IgD-negative memory B cell (primary cell): ENCODE data around the gene TCF4. TPM values are rescaled to one million over a fixed set of nuclear protein-coding genes. Genes with fewer than 3 reads are reported as not detected.

Experiments
- H3K27ac Mint-ChIP-seq, 3 donors: one replicate each; pipeline ENCODE4 v1.8.0; 2020 to 2022; ENCODE audit warnings: mild to moderate bottlenecking in 3 of 3, mixed read lengths in 3 of 3, moderate library complexity in 1 of 3
- H3K27me3 Mint-ChIP-seq: one replicate; pipeline ENCODE4 v1.8.0; 2021; ENCODE audit warnings: mixed read lengths
- H3K36me3 Mint-ChIP-seq: one replicate; pipeline ENCODE4 v1.8.0; 2020; ENCODE audit warnings: mild to moderate bottlenecking, mixed read lengths
- H3K4me1 Mint-ChIP-seq, 3 donors: one replicate each; pipeline ENCODE4 v1.8.0; 2020 to 2022; ENCODE audit warnings: mixed read lengths in 3 of 3, mild to moderate bottlenecking in 1 of 3
- H3K4me3 Mint-ChIP-seq, 4 donors: one replicate each; pipeline ENCODE4 v1.8.0; 2020 to 2022; ENCODE audit warnings: mild to moderate bottlenecking in 4 of 4, mixed read lengths in 4 of 4, moderate library complexity in 3 of 4
- H3K9me3 Mint-ChIP-seq, 3 donors: one replicate each; pipeline ENCODE4 v1.8.0; 2020 to 2021; ENCODE audit warnings: mixed read lengths in 3 of 3, mild to moderate bottlenecking in 1 of 3
- polyA plus RNA-seq: library from polyadenylated mRNA; unstranded; fragments of 300-500 nt; fragmentation: Illumina TruSeq; gene quantifications from one replicate; pipeline ENCODE4 v1.2.3, GENCODE V29; 2021

The TCF4 gene
- polyA plus RNA-seq, 1 donor from 2014 or later, result 256 TPM

GRCh38 chr18:55324166-55324565, 263.8 kb downstream of the TCF4 start:
- peaks cover 0 to 1% (median 0%) of the 10 kb centered on the region in 3 donors for H3K9me3 Mint-ChIP-seq
- H3K4me1 Mint-ChIP-seq, result peaks cover 38 to 60% (median 41%) of the 10 kb centered on the region in 3 donors
- H3K4me3 Mint-ChIP-seq, result peak overlapping the region in 3 of 4 donors; percentile 3 to 99 (median 63)
- peaks cover 2% of the 10 kb centered on the region for H3K36me3 Mint-ChIP-seq
- H3K27me3 Mint-ChIP-seq, result no peaks in the 10 kb centered on the region
- H3K27ac Mint-ChIP-seq, result peak overlapping the region; percentile 54 to 90 (median 64)

GRCh38 chr18:55323051-55323994, 264.7 kb downstream of the TCF4 start:
- Mint-ChIP-seq H3K36me3 (peaks cover under 1% of the 10 kb centered on the region), H3K27ac (peak overlapping the region; percentile 80 to 97 (median 90)), H3K27me3 (no peaks in the 10 kb centered on the region), H3K4me3 (peak overlapping the region; percentile 92 to 99 (median 98)), H3K4me1 (peaks cover 38 to 62% (median 38%) of the 10 kb centered on the region in 3 donors), H3K9me3 (peaks cover 0 to 1% (median 0%) of the 10 kb centered on the region in 3 donors)

DNA sequence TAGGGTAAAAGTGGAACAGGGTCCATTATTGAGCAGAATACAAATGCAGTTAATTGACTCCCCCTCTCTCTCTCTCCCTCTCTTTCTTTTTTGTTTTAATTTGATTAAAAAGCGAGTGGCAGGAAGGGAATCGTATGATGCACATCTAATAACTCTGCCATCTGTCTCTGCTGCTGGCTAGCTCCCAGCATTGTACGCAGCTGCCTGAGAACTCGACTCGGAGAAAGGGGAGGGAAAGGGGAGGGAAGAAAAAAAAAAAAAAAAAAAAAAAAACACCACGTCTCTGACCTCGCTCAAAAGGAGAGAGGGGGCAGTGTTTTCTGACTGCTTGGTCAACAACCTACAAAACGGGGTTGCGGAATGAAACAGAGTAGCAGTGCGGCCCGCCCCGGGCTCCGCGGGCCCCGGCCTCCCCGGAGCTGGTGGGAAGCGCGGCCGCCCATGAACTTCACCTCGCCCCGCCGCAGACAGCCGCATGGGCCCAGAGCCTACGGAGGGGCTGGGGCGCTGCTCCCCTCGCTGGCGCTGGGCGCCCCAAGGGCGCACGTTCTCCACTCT, 265.7 kb downstream of the TCF4 start:
- no peaks in the 10 kb centered on the region for H3K27me3 Mint-ChIP-seq
- H3K36me3 Mint-ChIP-seq, result peaks cover 2% of the 10 kb centered on the region
- peak overlapping the region; percentile 92 to 99 (median 98) for H3K4me3 Mint-ChIP-seq
- peaks cover 0 to 1% (median 0%) of the 10 kb centered on the region in 3 donors for H3K9me3 Mint-ChIP-seq
- peak overlapping the region; percentile 96 to 100 (median 97) for H3K27ac Mint-ChIP-seq
- H3K4me1 Mint-ChIP-seq, result peaks cover 39 to 61% (median 39%) of the 10 kb centered on the region in 3 donors

DNA sequence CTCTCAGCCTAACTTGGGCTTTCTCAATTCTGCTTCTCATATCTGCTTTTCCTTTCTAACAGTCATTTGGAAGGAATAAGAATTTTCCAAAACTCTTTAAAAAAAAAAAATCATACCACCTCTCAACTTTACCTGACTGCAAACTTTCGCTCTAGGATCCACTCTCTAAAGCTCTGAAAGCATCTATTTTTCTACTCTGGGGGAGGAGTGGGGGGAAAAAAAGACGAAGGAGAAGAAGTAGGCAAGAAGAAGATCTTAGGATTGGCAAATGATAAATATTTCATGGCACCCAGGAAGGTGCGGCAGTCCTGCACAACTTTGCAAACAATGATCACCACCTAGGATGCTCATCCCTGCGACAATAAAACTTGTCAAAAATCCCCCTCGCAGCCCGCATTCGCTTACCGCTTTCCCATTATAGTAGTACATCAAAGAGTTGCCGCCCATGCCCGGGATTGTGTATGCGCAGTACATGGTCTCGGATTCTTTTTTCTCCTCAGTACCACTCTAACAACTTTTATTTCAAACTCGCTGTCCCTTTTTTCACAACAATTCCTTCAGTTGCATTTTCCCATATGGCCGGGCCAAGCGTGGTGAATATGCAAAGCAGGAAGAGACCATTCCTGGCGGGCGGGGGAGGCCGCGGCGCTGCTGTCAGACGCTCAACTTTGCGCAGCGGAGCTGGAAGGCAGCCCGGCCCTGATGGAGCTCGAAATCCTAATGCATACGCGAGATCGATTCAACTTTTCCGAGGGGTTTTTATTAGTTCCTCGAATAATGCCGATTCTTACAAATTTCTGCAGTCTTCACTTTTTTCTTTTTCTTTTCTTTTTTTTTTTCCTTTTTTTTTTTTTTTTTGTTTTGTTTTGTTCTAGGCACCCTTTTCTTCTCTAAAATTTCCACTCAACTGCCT, 266.5 kb downstream of the TCF4 start:
- H3K36me3 Mint-ChIP-seq, result peaks cover 2% of the 10 kb centered on the region

DNA sequence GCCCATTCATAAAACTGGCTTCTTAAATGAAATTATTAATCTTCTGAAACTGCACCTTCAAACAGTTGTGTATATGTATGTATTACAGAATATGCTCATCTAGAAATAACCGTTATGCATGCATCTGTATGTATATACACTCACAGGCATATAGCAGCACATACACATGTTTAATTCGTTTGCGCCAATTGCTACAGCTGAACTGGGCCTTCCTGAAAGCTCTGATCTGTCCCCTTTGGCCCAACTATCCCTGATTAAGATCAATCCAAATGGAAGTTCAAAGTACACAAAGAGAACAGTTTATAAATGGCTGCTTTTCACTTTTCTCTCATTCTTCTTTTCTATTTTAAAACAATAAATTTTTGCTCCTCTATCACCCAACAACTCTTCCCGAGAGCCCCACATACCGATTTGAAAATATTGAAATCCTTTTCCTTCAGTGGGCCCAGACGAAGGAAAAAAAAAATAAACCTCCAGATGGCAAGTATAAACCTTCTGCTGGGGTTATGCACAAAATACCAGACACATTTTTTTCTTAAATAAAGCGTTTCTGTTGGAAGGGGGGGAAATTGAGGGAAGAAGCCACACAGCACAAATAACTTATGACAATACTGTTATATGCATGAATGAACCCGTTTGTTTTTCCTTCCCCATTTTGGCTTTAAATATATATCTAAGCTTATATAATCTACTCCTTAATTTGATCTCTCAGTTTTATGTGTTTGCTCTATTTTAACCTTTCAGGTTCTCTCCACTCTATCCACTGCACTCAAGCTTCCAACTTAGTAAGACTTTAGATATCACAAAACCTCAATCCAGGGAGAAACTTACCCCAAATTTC, 267.3 kb downstream of the TCF4 start:
- Mint-ChIP-seq H3K27ac (peak overlapping the region; percentile 96 to 100 (median 97)), H3K9me3 (peaks cover 0 to 1% (median 0%) of the 10 kb centered on the region in 3 donors), H3K4me3 (peak overlapping the region; percentile 92 to 99 (median 98)), H3K4me1 (peaks cover 41 to 57% (median 42%) of the 10 kb centered on the region in 3 donors), H3K27me3 (no peaks in the 10 kb centered on the region), H3K36me3 (peaks cover 2% of the 10 kb centered on the region)

More for the DNA sequence above, 266.5 kb downstream of the TCF4 start:
- H3K4me3 Mint-ChIP-seq, result peak overlapping the region; percentile 92 to 99 (median 98)
- H3K27ac Mint-ChIP-seq, result peak overlapping the region; percentile 96 to 100 (median 97)
- no peaks in the 10 kb centered on the region for H3K27me3 Mint-ChIP-seq
- H3K9me3 Mint-ChIP-seq, result peaks cover 0 to 1% (median 0%) of the 10 kb centered on the region in 3 donors
- peaks cover 41 to 60% (median 41%) of the 10 kb centered on the region in 3 donors for H3K4me1 Mint-ChIP-seq

GRCh38 chr18:55319459-55320193, 268.4 kb downstream of the TCF4 start:
- Mint-ChIP-seq H3K9me3 (peaks cover 0 to 1% (median 0%) of the 10 kb centered on the region in 3 donors), H3K36me3 (peaks cover 2% of the 10 kb centered on the region), H3K4me1 (peaks cover 46 to 64% (median 50%) of the 10 kb centered on the region in 3 donors), H3K27ac (peak overlapping the region in 2 of 3 donors; percentile 74 to 100), H3K4me3 (peak overlapping the region; percentile 92 to 99 (median 98)), H3K27me3 (no peaks in the 10 kb centered on the region)

GRCh38 chr18:55318951-55319441, 269.0 kb downstream of the TCF4 start:
- Mint-ChIP-seq H3K9me3 (peaks cover 0 to 1% (median 0%) of the 10 kb centered on the region in 3 donors), H3K27me3 (no peaks in the 10 kb centered on the region), H3K36me3 (peaks cover 3% of the 10 kb centered on the region), H3K27ac (peak overlapping the region in 2 of 3 donors; percentile 74 to 100), H3K4me1 (peaks cover 44 to 64% (median 51%) of the 10 kb centered on the region in 3 donors), H3K4me3 (peak overlapping the region; percentile 92 to 99 (median 98))

- peak overlapping the region; percentile 55 to 100 (median 85) for H3K27ac Mint-ChIP-seq
- H3K4me3 Mint-ChIP-seq, result peak overlapping the region; percentile 92 to 99 (median 98)
Measured at GRCh38 chr18:55317864-55318263, 270.1 kb downstream of the TCF4 start.

GRCh38 chr18:55317324-55317723, 270.7 kb downstream of the TCF4 start:
- Mint-ChIP-seq H3K4me3 (peak overlapping the region; percentile 92 to 99 (median 98)), H3K27ac (peak overlapping the region; percentile 55 to 100 (median 85)), H3K36me3 (peaks cover 3% of the 10 kb centered on the region), H3K4me1 (peaks cover 46 to 74% (median 60%) of the 10 kb centered on the region in 3 donors), H3K9me3 (peaks cover 0 to 1% (median 0%) of the 10 kb centered on the region in 3 donors), H3K27me3 (no peaks in the 10 kb centered on the region)

More at GRCh38 chr18:55317864-55318263, 270.1 kb downstream of the TCF4 start:
- Mint-ChIP-seq H3K27me3 (no peaks in the 10 kb centered on the region), H3K36me3 (peaks cover 3% of the 10 kb centered on the region), H3K4me1 (peaks cover 41 to 69% (median 55%) of the 10 kb centered on the region in 3 donors), H3K9me3 (peaks cover 0 to 1% (median 0%) of the 10 kb centered on the region in 3 donors)

DNA sequence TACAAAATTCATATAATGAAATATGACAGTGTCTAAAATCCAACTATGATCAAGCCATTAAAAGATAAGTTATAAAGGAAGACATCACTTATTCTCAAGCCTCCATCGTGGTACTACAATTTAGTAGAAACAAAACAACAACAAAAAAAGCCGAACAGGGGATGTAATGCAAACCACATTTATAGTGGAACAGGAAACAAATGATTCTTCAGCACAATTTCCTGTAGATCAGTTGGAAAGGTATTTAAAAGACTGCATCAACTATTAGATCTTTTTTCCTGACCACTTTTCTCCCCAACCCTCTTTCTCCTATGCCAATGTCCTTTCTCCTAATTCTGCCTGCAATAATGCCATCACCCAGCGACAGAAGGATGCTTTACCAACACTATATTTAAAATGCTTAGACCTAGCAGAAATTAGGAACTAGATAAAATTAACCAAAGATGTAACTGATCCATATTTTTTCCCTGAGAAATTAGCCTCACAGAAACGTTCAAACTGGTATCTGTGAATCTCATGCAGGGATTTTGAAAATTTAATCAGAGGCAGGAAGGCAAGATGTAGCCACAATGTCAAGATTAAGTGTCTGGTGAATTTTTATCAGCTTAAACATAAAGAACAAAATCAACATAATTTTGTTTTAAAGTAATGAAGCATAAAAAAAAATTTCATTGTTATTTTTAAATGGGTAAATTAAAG, 271.4 kb downstream of the TCF4 start:
- no peaks in the 10 kb centered on the region for H3K27me3 Mint-ChIP-seq
- H3K4me3 Mint-ChIP-seq, result peak overlapping the region; percentile 75 to 98 (median 86)
- peaks cover 3% of the 10 kb centered on the region for H3K36me3 Mint-ChIP-seq
- H3K4me1 Mint-ChIP-seq, result peaks cover 52 to 79% (median 67%) of the 10 kb centered on the region in 3 donors
- peak overlapping the region; percentile 48 to 73 (median 57) for H3K27ac Mint-ChIP-seq
- peaks cover 0 to 1% (median 0%) of the 10 kb centered on the region in 3 donors for H3K9me3 Mint-ChIP-seq

- H3K36me3 Mint-ChIP-seq, result peaks cover 3% of the 10 kb centered on the region
Measured at GRCh38 chr18:55314615-55315237, 273.3 kb downstream of the TCF4 start.

More at GRCh38 chr18:55314615-55315237, 273.3 kb downstream of the TCF4 start:
- H3K27me3 Mint-ChIP-seq, result no peaks in the 10 kb centered on the region
- H3K4me1 Mint-ChIP-seq, result peaks cover 65 to 88% (median 85%) of the 10 kb centered on the region in 3 donors
- H3K4me3 Mint-ChIP-seq, result peak overlapping the region; percentile 9 to 65 (median 44)
- H3K9me3 Mint-ChIP-seq, result peaks cover 0 to 1% (median 0%) of the 10 kb centered on the region in 3 donors
- H3K27ac Mint-ChIP-seq, result peak overlapping the region in 2 of 3 donors; percentile 57 to 90
